22Rv1 (cell line): ENCODE results near the gene TCERG1L.

ENCODE experiments used
- ZFX ChIP-seq: fragments of 450-650 bp; IDR thresholded peaks from 2 replicates; pipeline ENCODE4 v1.6.1; 2017; ENCODE audit warnings: antibody characterized with exemption, borderline replicate concordance
- TF ChIP-seq, protein P1 (sequence below): fragments of 450-650 bp; IDR thresholded peaks from 2 replicates; pipeline ENCODE4 v1.5.1; 2017; ENCODE audit warnings: mild to moderate bottlenecking

- TF ChIP-seq, protein P1, sequence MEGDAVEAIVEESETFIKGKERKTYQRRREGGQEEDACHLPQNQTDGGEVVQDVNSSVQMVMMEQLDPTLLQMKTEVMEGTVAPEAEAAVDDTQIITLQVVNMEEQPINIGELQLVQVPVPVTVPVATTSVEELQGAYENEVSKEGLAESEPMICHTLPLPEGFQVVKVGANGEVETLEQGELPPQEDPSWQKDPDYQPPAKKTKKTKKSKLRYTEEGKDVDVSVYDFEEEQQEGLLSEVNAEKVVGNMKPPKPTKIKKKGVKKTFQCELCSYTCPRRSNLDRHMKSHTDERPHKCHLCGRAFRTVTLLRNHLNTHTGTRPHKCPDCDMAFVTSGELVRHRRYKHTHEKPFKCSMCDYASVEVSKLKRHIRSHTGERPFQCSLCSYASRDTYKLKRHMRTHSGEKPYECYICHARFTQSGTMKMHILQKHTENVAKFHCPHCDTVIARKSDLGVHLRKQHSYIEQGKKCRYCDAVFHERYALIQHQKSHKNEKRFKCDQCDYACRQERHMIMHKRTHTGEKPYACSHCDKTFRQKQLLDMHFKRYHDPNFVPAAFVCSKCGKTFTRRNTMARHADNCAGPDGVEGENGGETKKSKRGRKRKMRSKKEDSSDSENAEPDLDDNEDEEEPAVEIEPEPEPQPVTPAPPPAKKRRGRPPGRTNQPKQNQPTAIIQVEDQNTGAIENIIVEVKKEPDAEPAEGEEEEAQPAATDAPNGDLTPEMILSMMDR: no peak
- TF ChIP-seq ZFX: no peak
These were observed 175.8 kb downstream of the TCERG1L start for GRCh38 chr10:131135716-131136115.
